Loucy (cell line): ENCODE data around the gene DMRTA2.

Experiments used
- EZH2phosphoT487 ChIP-seq: fragments of 200-600 bp; IDR thresholded peaks from 2 replicates; pipeline ENCODE4 v1.6.1; 2018; ENCODE audit warnings: antibody characterized with exemption, mild to moderate bottlenecking, moderate library complexity, borderline replicate concordance
- TF ChIP-seq, protein P1 (sequence below): fragments of 200-600 bp; sonication (generic); conservative IDR thresholded peaks from 2 replicates; pipeline ENCODE4 v1.5.1; 2014; ENCODE audit warnings: mild to moderate bottlenecking, antibody characterized with exemption, low read length

DNA sequence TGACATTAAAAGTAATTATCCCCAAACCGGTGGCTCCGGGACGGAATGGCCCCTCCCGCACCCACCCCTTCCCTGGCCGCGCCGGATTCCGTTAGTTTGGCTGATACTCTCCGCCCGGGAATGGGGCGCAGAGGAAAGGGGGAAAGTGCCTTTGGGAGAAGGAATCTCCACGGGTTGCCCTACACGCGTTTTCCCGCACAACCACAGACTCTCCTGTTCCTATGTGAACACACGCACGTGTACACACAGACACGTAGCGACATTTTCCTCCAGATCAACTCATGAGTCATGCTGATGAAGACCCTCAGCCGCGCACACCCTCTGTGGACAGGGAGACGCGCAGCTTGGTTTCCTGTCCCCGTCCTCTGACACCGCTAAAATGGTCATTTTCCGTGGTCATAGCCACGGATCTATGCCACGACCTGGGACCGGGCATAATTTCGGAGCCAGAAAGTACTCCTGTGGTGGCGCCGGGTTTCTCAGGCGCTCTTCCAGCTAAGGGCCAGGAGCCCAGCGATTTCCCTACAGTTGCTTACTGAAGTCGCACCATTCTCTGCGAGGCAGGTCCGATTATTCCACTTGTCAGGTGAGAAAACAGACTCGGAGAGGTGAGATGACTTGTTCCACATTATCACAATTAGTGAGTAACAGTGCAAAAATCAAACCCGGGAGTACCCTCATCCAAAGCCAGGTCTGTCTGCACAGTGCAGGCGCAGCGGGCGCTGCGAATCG is 4.0 kb upstream of the DMRTA2 start:
- TF ChIP-seq, protein P1, sequence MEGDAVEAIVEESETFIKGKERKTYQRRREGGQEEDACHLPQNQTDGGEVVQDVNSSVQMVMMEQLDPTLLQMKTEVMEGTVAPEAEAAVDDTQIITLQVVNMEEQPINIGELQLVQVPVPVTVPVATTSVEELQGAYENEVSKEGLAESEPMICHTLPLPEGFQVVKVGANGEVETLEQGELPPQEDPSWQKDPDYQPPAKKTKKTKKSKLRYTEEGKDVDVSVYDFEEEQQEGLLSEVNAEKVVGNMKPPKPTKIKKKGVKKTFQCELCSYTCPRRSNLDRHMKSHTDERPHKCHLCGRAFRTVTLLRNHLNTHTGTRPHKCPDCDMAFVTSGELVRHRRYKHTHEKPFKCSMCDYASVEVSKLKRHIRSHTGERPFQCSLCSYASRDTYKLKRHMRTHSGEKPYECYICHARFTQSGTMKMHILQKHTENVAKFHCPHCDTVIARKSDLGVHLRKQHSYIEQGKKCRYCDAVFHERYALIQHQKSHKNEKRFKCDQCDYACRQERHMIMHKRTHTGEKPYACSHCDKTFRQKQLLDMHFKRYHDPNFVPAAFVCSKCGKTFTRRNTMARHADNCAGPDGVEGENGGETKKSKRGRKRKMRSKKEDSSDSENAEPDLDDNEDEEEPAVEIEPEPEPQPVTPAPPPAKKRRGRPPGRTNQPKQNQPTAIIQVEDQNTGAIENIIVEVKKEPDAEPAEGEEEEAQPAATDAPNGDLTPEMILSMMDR, result no peak
- no peak for TF ChIP-seq EZH2phosphoT487
